Measurements from ENCODE around the gene OBP2B. TPM values are rescaled to one million over a fixed set of nuclear protein-coding genes. Genes with fewer than 3 reads are reported as not detected.
"Not testable (repeated sequence)": the region's sequence is repeated elsewhere in the genome, so short reads cannot be mapped to it uniquely, and the experiment has no call there.

Gene OBP2B
- polyA plus RNA-seq, 4 donors = 0.17 to 0.28 (median 0.22) TPM; not detected in 1

- DNase-seq (ENCODE audit: low read depth in 4 of 4, low spot score in 2 of 4) = peak in 1 of 4 donors; percentile 22
These were observed 29.9 kb upstream of the OBP2B start for GRCh38 chr9:133238851-133239532.

- DNase-seq (ENCODE audit: low read depth in 4 of 4, low spot score in 2 of 4) = no peak
These were observed 29.3 kb upstream of the OBP2B start for GRCh38 chr9:133238272-133238850.

DNA sequence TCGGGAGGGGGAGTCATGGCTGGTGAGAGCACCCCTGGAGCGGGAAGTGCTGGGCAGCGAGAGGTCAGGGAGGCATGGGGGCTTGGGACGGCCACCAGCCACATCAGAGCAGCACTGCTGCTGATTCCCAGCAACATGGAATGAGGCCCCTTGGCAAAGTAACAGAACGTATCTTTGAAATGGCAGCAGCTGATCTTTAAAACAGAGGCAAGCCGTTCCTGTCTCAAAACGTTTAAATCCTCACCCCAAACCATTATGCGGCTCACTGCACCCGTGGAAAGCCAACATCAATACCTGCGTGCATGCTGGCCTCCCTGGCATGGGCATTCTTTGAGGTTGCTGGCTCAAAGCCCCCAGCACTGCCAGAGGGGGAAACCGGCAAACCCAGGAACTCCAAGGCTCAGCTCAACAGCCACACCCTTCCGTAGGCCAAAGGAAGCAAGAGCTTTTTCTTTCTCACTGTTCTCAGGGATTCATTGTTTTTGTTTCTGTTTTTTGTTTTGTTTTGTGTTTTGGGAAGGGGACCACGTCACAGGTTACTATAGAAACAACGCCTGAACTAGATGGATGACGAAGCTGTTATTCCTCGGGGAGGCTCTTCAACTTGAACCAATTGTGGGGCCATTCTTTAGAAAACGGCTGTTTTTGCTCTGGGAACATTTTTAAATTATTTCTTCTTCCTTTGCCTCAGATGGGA is 28.1 kb upstream of the OBP2B start:
- peak in 1 of 4 donors; percentile 26 for DNase-seq (ENCODE audit: low read depth in 4 of 4, low spot score in 2 of 4)

DNA sequence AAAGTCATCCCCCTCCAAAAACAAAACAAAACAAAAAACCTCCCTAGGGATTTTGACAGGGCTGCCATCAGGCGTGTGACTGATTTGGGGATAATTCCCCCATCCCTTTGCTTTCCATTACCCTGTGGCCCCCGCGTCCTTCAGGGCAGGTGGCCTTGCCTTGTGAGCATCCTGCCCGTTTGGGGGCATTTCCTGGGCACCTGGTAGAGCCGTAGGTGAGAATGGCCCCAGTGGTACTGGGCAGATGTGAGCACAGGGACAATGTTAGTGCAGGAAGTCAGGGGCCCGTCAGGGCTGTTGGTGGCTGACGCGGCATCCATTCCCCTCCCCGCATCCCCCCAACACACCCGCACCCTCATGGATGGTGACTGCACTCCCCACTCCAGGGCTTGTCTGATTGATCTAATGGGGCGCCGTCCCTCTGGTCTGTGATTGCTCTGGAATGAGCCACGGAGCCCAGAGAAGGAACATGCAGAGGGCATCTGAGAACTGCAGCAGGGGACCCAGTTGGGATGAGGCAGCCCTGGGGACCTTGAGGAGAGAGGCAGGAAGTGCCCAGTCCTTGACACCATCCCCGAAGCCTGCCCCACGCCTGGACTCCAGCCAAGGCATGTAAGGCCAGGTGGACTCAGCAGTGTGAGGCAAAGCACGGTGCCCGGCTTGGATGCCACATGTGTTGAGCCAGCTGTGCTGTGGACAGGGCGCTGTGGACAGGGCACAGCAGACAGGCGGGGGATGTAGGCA is 27.4 kb upstream of the OBP2B start:
- not testable (repeated sequence) for DNase-seq (ENCODE audit: low read depth in 4 of 4, low spot score in 2 of 4)

GRCh38 chr9:133235549-133236222 is 26.6 kb upstream of the OBP2B start:
- no peak for DNase-seq (ENCODE audit: low read depth in 4 of 4, low spot score in 2 of 4)

GRCh38 chr9:133234577-133235322 is 25.7 kb upstream of the OBP2B start:
- DNase-seq (ENCODE audit: low read depth in 4 of 4, low spot score in 2 of 4) = no peak

DNA sequence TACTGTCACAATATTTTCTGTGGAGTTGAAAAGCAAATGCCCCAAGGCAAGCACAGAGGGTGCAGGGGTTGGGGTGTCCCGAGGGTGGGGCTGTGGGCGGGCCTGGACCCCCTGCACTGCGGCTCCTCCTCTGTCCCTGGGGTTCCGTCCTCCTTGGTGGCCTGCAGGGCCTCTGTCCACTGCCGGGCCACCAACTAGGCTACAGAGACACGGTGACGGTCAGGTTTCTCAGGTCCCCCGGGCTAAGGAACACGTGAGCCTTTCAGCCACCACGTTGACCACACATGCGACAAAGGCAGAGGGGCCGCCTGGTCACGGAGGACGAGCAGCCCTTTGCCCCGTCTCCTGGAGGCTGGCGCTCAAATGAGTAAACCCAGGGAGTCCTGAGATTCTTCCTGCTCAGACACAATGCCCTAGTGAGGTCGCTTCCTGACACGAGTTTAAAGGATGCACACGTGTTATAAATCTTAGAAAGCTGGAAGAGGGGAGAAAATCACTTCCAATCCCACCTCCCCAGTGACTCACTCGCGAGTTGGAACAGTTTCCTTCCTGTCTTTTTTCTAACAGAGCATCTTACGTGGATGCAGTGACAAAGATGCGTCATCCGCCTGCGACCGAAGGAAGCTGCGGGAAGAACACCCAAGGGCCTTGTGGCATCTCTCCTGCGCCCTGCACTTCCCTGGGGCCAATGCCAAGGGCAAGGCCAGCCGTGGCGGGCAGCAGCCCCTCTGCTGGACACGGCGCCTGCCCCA is 24.8 kb upstream of the OBP2B start:
- DNase-seq (ENCODE audit: low read depth in 4 of 4, low spot score in 2 of 4) = no peak

DNA sequence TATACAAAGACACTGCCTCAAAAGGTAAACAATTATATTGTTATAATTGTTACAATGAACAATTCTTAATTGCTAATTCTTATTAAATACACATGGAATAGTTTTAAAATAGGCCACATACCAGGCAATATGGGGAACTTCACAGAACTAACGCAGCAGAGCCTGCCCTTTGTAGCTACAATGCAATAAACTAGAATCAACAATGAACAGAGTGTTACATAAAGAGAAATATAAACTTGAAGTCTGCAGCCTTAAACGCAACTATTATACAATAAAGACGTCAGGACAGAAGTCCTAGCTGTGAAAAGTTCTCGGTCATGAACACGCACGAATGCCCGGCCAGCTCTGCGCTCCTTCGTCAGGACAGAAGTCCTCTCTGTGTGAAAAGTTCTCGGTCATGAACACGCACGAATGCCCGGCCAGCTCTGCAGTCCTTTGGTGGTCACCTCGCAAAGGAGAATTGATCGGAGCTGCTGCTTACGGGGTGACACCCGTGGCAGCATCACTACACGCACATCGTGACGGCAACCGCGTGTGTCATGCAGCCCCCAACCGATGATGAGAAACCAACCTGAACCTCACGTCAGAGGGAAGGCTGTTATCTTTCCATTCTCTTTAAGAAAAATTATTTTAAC is 23.0 kb upstream of the OBP2B start:
- DNase-seq (ENCODE audit: low read depth in 4 of 4, low spot score in 2 of 4) = not testable (repeated sequence)

DNA sequence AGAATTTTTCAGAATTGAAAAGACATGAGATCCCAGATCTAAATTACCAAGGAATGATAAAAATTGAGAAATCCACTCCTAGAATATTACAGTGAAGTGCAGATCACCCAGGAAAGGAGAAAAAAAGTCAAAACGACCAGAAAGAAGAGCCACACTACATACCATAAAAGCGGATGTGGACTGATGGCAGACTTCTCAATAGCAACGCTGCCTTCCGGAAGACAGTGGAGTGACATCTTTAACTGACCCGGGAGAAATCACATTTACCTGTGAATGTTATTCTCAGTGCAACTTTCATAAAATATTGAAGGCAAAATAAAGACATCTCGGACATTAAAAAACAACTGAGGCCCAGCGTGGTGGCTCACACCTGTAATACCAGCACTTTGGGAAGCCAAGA is 21.5 kb upstream of the OBP2B start:
- not testable (repeated sequence) for DNase-seq (ENCODE audit: low read depth in 4 of 4, low spot score in 2 of 4)

- DNase-seq (ENCODE audit: low read depth in 4 of 4, low spot score in 2 of 4) = no peak
These were observed 21.0 kb upstream of the OBP2B start for GRCh38 chr9:133230093-133230492.

DNA sequence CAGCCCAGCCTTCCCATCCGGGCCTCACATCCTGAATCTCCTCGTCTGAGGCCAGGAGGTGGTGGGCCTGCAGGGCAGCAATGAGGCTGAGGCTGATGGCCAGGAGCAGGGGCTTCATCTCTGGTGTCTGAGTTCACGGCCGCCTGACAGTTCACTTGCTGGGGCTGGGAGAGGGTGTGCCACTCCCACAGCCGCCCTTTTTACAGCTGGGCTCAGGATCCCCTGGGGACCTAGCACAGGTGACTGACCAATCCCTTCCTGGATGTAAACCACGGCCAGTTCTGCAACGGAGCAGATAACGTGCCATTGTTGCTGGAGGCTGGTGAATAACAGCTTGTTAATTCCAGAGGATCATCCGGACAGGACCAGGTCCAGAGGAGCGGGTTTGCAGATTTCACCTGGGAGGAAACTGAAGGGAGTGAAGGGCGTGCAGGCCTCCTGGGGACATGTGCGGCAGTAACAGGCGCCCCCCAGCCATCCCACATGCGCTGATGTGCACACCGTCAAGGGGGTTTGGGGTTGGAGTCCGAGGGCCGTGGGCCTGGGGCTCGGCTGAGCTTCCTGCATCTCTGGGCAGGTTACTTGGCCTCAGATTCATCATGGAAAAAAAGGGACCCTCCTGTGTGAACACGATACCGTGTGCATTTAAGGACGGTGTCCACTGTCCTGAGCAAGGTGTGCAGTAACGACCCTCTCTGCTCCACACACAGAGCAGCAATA is 19.6 kb upstream of the OBP2B start:
- not testable (repeated sequence) for DNase-seq (ENCODE audit: low read depth in 4 of 4, low spot score in 2 of 4)

DNA sequence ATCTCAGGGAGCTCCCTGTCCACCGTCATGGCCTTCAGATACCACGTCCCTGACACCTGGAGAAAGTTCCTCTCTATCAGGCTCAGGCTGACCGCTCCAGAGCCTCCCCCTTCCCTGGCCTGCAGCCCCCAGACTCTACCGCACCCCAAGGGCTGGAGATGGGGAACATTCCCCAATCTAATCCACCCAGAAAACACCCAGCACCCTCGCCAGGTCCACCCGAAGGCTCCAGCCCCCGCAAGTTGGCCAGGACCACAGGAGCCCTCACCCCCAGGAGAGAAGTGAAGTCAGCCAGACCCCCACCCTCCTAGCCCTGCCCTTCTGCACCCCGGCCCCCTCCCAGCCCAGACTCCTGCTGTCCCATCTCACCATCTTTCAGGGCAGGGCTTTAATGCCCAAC is 18.9 kb upstream of the OBP2B start:
- not testable (repeated sequence) for DNase-seq (ENCODE audit: low read depth in 4 of 4, low spot score in 2 of 4)

DNA sequence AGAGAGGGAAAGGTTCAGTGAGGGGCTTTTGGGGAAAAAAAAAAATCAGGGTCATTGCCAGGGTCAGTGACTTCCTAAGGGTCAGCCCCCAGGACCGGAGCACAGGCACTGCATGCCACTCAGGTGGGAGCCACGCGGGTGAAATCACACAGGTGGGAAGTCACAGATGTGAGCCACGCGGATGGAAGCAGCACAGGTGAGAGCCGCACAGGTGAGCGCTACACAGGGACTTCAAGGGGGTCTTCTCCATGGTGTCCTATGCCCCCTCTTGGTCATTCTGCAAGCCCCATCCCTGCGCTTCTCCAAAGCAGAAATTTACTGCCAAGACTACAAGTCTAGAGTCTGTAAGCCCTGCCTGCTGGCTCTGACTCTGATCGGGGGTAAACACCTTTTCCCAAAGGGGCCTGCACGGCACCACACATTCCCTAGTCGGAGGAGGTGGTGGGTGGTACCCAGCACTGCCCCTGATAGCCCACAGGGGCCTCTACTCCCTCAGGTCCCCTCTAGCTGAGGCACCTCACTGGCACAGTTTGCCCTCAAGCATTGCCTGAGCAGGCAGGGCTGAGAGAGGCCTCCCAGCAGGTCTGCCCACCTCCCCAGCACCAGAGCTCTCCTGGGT is 18.3 kb upstream of the OBP2B start:
- DNase-seq (ENCODE audit: low read depth in 4 of 4, low spot score in 2 of 4) = no peak

DNA sequence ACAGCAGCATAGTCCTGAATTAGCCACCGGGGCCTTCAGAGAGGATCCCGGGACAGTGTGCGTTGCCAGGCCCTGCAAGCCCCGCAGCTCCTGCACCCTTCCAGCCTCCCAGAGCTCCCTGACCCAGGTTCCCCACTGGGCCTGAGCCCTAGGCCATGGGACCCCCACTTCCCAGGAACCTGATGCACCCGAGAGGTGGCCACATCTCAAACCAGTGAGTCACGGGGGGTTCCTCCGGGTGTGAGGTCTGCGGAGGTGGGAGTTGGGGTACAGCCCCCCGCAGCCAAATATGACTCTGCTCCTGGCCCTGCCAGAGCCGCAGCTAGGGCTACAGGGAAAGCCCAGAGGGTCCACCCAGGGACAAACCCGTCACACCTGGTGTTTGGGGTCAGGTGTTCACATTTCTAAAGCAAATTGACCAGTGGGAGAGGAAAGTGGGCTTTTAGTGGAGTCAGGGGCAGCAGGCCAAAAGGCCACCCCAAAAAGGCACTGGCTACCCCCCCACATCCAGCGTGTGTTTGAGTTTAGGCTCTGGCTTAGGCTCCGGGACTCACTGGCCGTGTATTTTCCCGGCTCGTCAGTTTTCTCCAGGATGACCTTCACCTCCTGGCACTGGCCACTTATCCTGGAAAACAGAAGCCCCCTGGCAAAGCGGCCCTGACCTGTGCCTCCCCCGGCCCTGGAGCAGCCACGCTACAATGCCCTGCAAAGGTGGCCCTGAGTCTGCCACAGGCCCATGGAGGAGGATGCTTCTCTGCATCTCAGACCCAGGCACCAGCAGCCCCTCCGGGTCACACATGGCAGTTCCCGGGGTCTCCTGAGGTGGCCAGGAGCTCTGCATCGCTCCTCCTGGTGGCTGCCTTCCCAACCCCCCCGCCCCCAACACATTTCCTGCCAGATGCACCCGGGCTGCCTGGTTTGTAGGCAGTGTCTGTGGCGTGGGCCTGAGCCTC is 17.4 kb upstream of the OBP2B start:
- no peak for DNase-seq (ENCODE audit: low read depth in 4 of 4, low spot score in 2 of 4)

- DNase-seq (ENCODE audit: low read depth in 4 of 4, low spot score in 2 of 4) = no peak
These were observed 16.3 kb upstream of the OBP2B start for GRCh38 chr9:133225171-133226011.

GRCh38 chr9:133224762-133225161 is 15.7 kb upstream of the OBP2B start:
- no peak for DNase-seq (ENCODE audit: low read depth in 4 of 4, low spot score in 2 of 4)

Measured in left renal cortex interstitium (tissue), 4 donors.